H9 (cell line): ENCODE data around the gene TTR. TPM values are rescaled to one million over a fixed set of nuclear protein-coding genes. Genes with fewer than 3 reads are reported as not detected.

Experiments used
- DNase-seq: peaks from one replicate; pipeline ENCODE4 v3.0.0-alpha.2; 2017
- H2AFZ ChIP-seq: one replicate; pipeline ENCODE4 v1.6.1; 2013; ENCODE audit warnings: mild to moderate bottlenecking, low read length, control low read depth, moderate library complexity
- H2AK5ac ChIP-seq: 2 replicates; pipeline ENCODE4 v1.6.1; 2013; ENCODE audit warnings: low read length, control low read depth, mixed read lengths; ENCODE audit not compliant: insufficient read length
- H2BK120ac ChIP-seq: one replicate; pipeline ENCODE4 v1.6.1; 2013; ENCODE audit warnings: low read depth, mild to moderate bottlenecking, low read length, control low read depth, inconsistent platforms; ENCODE audit not compliant: poor library complexity, severe bottlenecking
- H2BK12ac ChIP-seq: 2 replicates; pipeline ENCODE4 v1.6.1; 2013; ENCODE audit warnings: low read length, control low read depth, mixed read lengths, low read depth; ENCODE audit not compliant: insufficient read length
- H2BK15ac ChIP-seq: 2 replicates; pipeline ENCODE4 v1.6.1; 2013; ENCODE audit warnings: low read depth, low read length, control low read depth
- H2BK20ac ChIP-seq: one replicate; pipeline ENCODE4 v1.6.1; 2013; ENCODE audit warnings: low read depth, mild to moderate bottlenecking, low read length, control low read depth, inconsistent platforms; ENCODE audit not compliant: poor library complexity, severe bottlenecking
- H2BK5ac ChIP-seq: 2 replicates; pipeline ENCODE4 v1.6.1; 2013; ENCODE audit warnings: low read length, control low read depth, mixed read lengths; ENCODE audit not compliant: insufficient read length
- H3K14ac ChIP-seq: 2 replicates; pipeline ENCODE4 v1.6.1; 2013; ENCODE audit warnings: low read length, control low read depth; ENCODE audit not compliant: insufficient read depth
- H3K18ac ChIP-seq: 2 replicates; pipeline ENCODE4 v1.6.1; 2013; ENCODE audit warnings: low read depth, mild to moderate bottlenecking, mixed read lengths, low read length, control low read depth; ENCODE audit not compliant: insufficient read length
- H3K23ac ChIP-seq: 2 replicates; pipeline ENCODE4 v1.6.1; 2013; ENCODE audit warnings: low read length, control low read depth, mixed read lengths, low read depth; ENCODE audit not compliant: insufficient read length
- H3K23me2 ChIP-seq: 2 replicates; pipeline ENCODE4 v1.6.1; 2013; ENCODE audit warnings: low read depth, mild to moderate bottlenecking, mixed read lengths, low read length, control low read depth; ENCODE audit not compliant: insufficient read length, poor library complexity, severe bottlenecking
- H3K27ac ChIP-seq: 2 replicates; pipeline ENCODE4 v1.5.1; 2013; ENCODE audit warnings: low read length, control low read depth, mixed read lengths, low read depth; ENCODE audit not compliant: insufficient read length
- H3K27me3 ChIP-seq: 2 replicates; pipeline ENCODE4 v1.6.1; 2013; ENCODE audit warnings: low read length, control low read depth, inconsistent platforms; ENCODE audit not compliant: insufficient read depth
- H3K4ac ChIP-seq: 2 replicates; pipeline ENCODE4 v1.6.1; 2013; ENCODE audit warnings: low read depth, mild to moderate bottlenecking, control low read depth, inconsistent platforms, low read length, moderate library complexity
- H3K4me1 ChIP-seq: 2 replicates; pipeline ENCODE4 v1.6.1; 2013; ENCODE audit warnings: low read length, control low read depth, inconsistent platforms; ENCODE audit not compliant: insufficient read depth
- H3K4me2 ChIP-seq: 2 replicates; pipeline ENCODE4 v1.6.1; 2013; ENCODE audit warnings: low read length, control low read depth, mixed read lengths; ENCODE audit not compliant: insufficient read length, insufficient read depth
- H3K56ac ChIP-seq: 2 replicates; pipeline ENCODE4 v1.6.1; 2013; ENCODE audit warnings: low read depth, mild to moderate bottlenecking, mixed read lengths, low read length, control low read depth; ENCODE audit not compliant: insufficient read length
- H3K79me1 ChIP-seq: 2 replicates; pipeline ENCODE4 v1.6.1; 2013; ENCODE audit warnings: low read depth, mild to moderate bottlenecking, moderate library complexity, low read length, control low read depth, inconsistent platforms; ENCODE audit not compliant: insufficient read depth, poor library complexity, severe bottlenecking
- H3K79me2 ChIP-seq: 2 replicates; pipeline ENCODE4 v1.6.1; 2013; ENCODE audit warnings: low read length, control low read depth, inconsistent platforms; ENCODE audit not compliant: insufficient read depth
- H3K9ac ChIP-seq: 2 replicates; pipeline ENCODE4 v1.6.1; 2013; ENCODE audit warnings: low read length, control low read depth, mixed read lengths; ENCODE audit not compliant: insufficient read length; ENCODE audit errors: extremely low read depth
- H3K9me3 ChIP-seq: one replicate; pipeline ENCODE4 v1.6.1; 2013; ENCODE audit warnings: low read depth, low read length, inconsistent platforms; ENCODE audit not compliant: control insufficient read depth
- H3T11ph ChIP-seq: one replicate; pipeline ENCODE4 v1.6.1; 2013; ENCODE audit warnings: mild to moderate bottlenecking, low read length, control low read depth, inconsistent platforms
- H4K20me1 ChIP-seq: one replicate; pipeline ENCODE4 v1.6.1; 2013; ENCODE audit not compliant: control insufficient read depth, insufficient read length, insufficient read depth
- H4K5ac ChIP-seq: 2 replicates; pipeline ENCODE4 v1.6.1; 2013; ENCODE audit warnings: low read depth, mild to moderate bottlenecking, mixed read lengths, low read length, control low read depth; ENCODE audit not compliant: insufficient read length
- H4K8ac ChIP-seq: replicated peaks from 2 replicates; pipeline ENCODE4 v1.6.1; 2013; ENCODE audit warnings: low read length, control low read depth, mixed read lengths, low read depth; ENCODE audit not compliant: insufficient read length
- H4K91ac ChIP-seq: 2 replicates; pipeline ENCODE4 v1.6.1; 2013; ENCODE audit warnings: low read depth, mild to moderate bottlenecking, moderate library complexity, mixed read lengths, low read length, control low read depth; ENCODE audit not compliant: insufficient read length
- H3K27ac Mint-ChIP-seq, 3 experiments: 2 replicates in 2 of 3; 3 replicates in 1 of 3; pipeline ENCODE4 v1.8.0; 2020 to 2021; ENCODE audit warnings: mixed read lengths in 3 of 3, mild to moderate bottlenecking in 1 of 3, moderate library complexity in 1 of 3
- H3K27me3 Mint-ChIP-seq: 2 replicates; pipeline ENCODE4 v1.8.0; 2021; ENCODE audit warnings: low read depth, mild to moderate bottlenecking, moderate library complexity, mixed read lengths
- H3K36me3 Mint-ChIP-seq, 3 experiments: 2 replicates in 2 of 3; 3 replicates in 1 of 3; pipeline ENCODE4 v1.8.0; 2020 to 2021; ENCODE audit warnings: low read depth in 3 of 3, mixed read lengths in 3 of 3; ENCODE audit not compliant: insufficient read depth in 1 of 3
- H3K4me1 Mint-ChIP-seq, 2 experiments: 2 replicates each; pipeline ENCODE4 v1.8.0; 2020; ENCODE audit warnings: mixed read lengths in 2 of 2
- H3K4me3 Mint-ChIP-seq, 2 experiments: 2 replicates in 1 of 2; 3 replicates in 1 of 2; pipeline ENCODE4 v1.8.0; 2020 to 2021; ENCODE audit warnings: mild to moderate bottlenecking in 2 of 2, mixed read lengths in 2 of 2, moderate library complexity in 1 of 2
- H3K9me3 Mint-ChIP-seq, 2 experiments: 2 replicates in 1 of 2; 3 replicates in 1 of 2; pipeline ENCODE4 v1.8.0; 2020; ENCODE audit warnings: mild to moderate bottlenecking in 2 of 2, mixed read lengths in 2 of 2, moderate library complexity in 1 of 2
- CTCF ChIP-seq: fragments of 200-600 bp; sonication (generic); conservative IDR thresholded peaks from 3 replicates; pipeline ENCODE4 v1.8.0; 2021; ENCODE audit warnings: antibody characterized with exemption, mild to moderate bottlenecking
- whole genome bisulfite sequencing: extraction: QIAGEN DNeasy Blood & Tissue Kit; methylation state at CpG from one replicate; pipeline ENCODE4 v1.1.7; 2013; ENCODE audit warnings: missing lambda C conversion rate, low lambda C conversion rate, mixed read lengths; ENCODE audit not compliant: insufficient read length; ENCODE audit errors: extremely low coverage; 5-methylcytosine and 5-hydroxymethylcytosine counted together
- total RNA-seq: library from RNA; stranded (reverse); gene quantifications from 2 replicates; pipeline ENCODE4 v1.2.1, GENCODE V29; 2021

The TTR gene
- total RNA-seq, 1 experiment from 2014 or later = not detected

- H3K56ac ChIP-seq = no peak overlapping the region
- H3T11ph ChIP-seq = no peak overlapping the region
- no peak overlapping the region for H3K27ac ChIP-seq
- H2BK15ac ChIP-seq = no peak overlapping the region
- no peaks in the 10 kb centered on the region for H3K79me2 ChIP-seq
- H2AK5ac ChIP-seq = no peak overlapping the region
- no peak overlapping the region for H2AFZ ChIP-seq
- H3K79me1 ChIP-seq = no peaks in the 10 kb centered on the region
- H3K4me2 ChIP-seq = no peak overlapping the region
- Mint-ChIP-seq H3K36me3 (no peaks in the 10 kb centered on the region), H3K9me3 (no peaks in the 10 kb centered on the region), H3K27me3 (no peaks in the 10 kb centered on the region), H3K27ac (no peak overlapping the region), H3K4me1 (peaks cover 20 to 22% of the 10 kb centered on the region in 2 experiments), H3K4me3 (no peak overlapping the region)
- peak; percentile 90 for TF ChIP-seq CTCF
- no peak overlapping the region for H4K91ac ChIP-seq
- H3K4me1 ChIP-seq = no peaks in the 10 kb centered on the region; the same call in 1 of the 2 replicates
- no peak overlapping the region for H2BK5ac ChIP-seq
- no peak overlapping the region for H3K18ac ChIP-seq
- no peak overlapping the region for H3K9ac ChIP-seq
- no peaks in the 10 kb centered on the region for H4K20me1 ChIP-seq
- H3K14ac ChIP-seq = no peak overlapping the region
- H2BK12ac ChIP-seq = no peak overlapping the region
- no peaks in the 10 kb centered on the region for H3K23me2 ChIP-seq
- no CpG with 5 or more reads among the region's 7 CpGs for WGBS
- H3K27me3 ChIP-seq = no peaks in the 10 kb centered on the region
- no peak overlapping the region for H2BK120ac ChIP-seq
- H4K5ac ChIP-seq = no peak overlapping the region
- no peaks in the 10 kb centered on the region for H3K9me3 ChIP-seq
- no peak overlapping the region for H4K8ac ChIP-seq
- H3K23ac ChIP-seq = no peak overlapping the region
- H3K4ac ChIP-seq = no peak overlapping the region
- DNase-seq = no peak
- no peak overlapping the region for H2BK20ac ChIP-seq
Measured at GRCh38 chr18:31555971-31556747, 35.5 kb upstream of the TTR start.
